Mesenchymal stem cell (in vitro differentiated cells and primary cell): ENCODE measurements around the gene MCCC2.

Experiments used
- DNase-seq: peaks from one replicate; pipeline ENCODE4 v3.0.0-alpha.2; 2013
- H2AFZ ChIP-seq: one replicate; pipeline ENCODE4 v1.6.1; 2013; ENCODE audit warnings: low read depth, mild to moderate bottlenecking, control low read depth, inconsistent platforms, low read length, moderate library complexity
- H2AK5ac ChIP-seq: 2 replicates; pipeline ENCODE4 v1.6.1; 2013; ENCODE audit warnings: low read length, moderate library complexity, mild to moderate bottlenecking, inconsistent platforms; ENCODE audit not compliant: severe bottlenecking
- H2BK120ac ChIP-seq: one replicate; pipeline ENCODE4 v1.6.1; 2013; ENCODE audit warnings: low read depth, mild to moderate bottlenecking, inconsistent platforms, low read length, moderate library complexity
- H2BK12ac ChIP-seq, 2 experiments: one replicate each; pipeline ENCODE4 v1.6.1; 2013; ENCODE audit warnings: inconsistent platforms in 2 of 2, low read length in 2 of 2, mild to moderate bottlenecking in 2 of 2, moderate library complexity in 2 of 2, control low read depth in 1 of 2
- H2BK15ac ChIP-seq: one replicate; pipeline ENCODE4 v1.6.1; 2013; ENCODE audit warnings: mild to moderate bottlenecking, low read depth, inconsistent platforms; ENCODE audit not compliant: poor library complexity, severe bottlenecking
- H2BK5ac ChIP-seq: 2 replicates; pipeline ENCODE4 v1.6.1; 2013; ENCODE audit warnings: low read depth, mild to moderate bottlenecking, low read length, control low read depth, inconsistent platforms; ENCODE audit not compliant: poor library complexity, severe bottlenecking
- H3K14ac ChIP-seq, 2 experiments: one replicate each; pipeline ENCODE4 v1.6.1; 2013; ENCODE audit warnings: inconsistent platforms in 2 of 2, low read length in 2 of 2, control low read depth in 1 of 2, mild to moderate bottlenecking in 1 of 2, moderate library complexity in 1 of 2
- H3K18ac ChIP-seq, 2 experiments: one replicate each; pipeline ENCODE4 v1.6.1; 2013; ENCODE audit warnings: inconsistent platforms in 2 of 2, low read length in 2 of 2, control low read depth in 1 of 2, low read depth in 1 of 2, mild to moderate bottlenecking in 1 of 2
- H3K23ac ChIP-seq, 2 experiments: one replicate each; pipeline ENCODE4 v1.6.1; 2013; ENCODE audit warnings: inconsistent platforms in 2 of 2, low read length in 2 of 2, mild to moderate bottlenecking in 2 of 2, moderate library complexity in 2 of 2, control low read depth in 1 of 2
- H3K27ac ChIP-seq: 2 replicates; pipeline ENCODE4 v1.5.1; 2013; ENCODE audit warnings: mild to moderate bottlenecking, moderate library complexity, low read length, control low read depth, inconsistent platforms; ENCODE audit not compliant: poor library complexity, severe bottlenecking
- H3K27me3 ChIP-seq, 2 experiments: 2 replicates each; pipeline versions ENCODE4 v1.6.1 to v1.7.0; 2013; ENCODE audit warnings: low read length in 2 of 2, mild to moderate bottlenecking in 2 of 2, moderate library complexity in 2 of 2, control low read depth in 1 of 2, inconsistent platforms in 1 of 2; ENCODE audit not compliant: control insufficient read depth in 1 of 2, insufficient read depth in 1 of 2
- H3K36me3 ChIP-seq, 2 experiments: 2 replicates each; pipeline versions ENCODE4 v1.6.1 to v1.7.0; 2013; ENCODE audit warnings: low read length in 2 of 2, control low read depth in 1 of 2, inconsistent platforms in 1 of 2, low read depth in 1 of 2, mild to moderate bottlenecking in 1 of 2; ENCODE audit not compliant: insufficient read depth in 2 of 2, control insufficient read depth in 1 of 2
- H3K4ac ChIP-seq, 2 experiments: one replicate each; pipeline ENCODE4 v1.6.1; 2013; ENCODE audit warnings: inconsistent platforms in 2 of 2, low read length in 2 of 2, mild to moderate bottlenecking in 2 of 2, moderate library complexity in 2 of 2, control low read depth in 1 of 2, low read depth in 1 of 2
- H3K4me1 ChIP-seq: 2 replicates; pipeline ENCODE4 v1.6.1; 2013; ENCODE audit warnings: low read depth, low read length, control low read depth; ENCODE audit not compliant: control insufficient read depth, insufficient read depth
- H3K4me2 ChIP-seq: 2 replicates; pipeline ENCODE4 v1.6.1; 2013; ENCODE audit warnings: low read length, mild to moderate bottlenecking, inconsistent platforms; ENCODE audit not compliant: poor library complexity, severe bottlenecking
- H3K4me3 ChIP-seq, 2 experiments: 2 replicates each; pipeline versions ENCODE4 v1.5.1 to v1.7.0; 2013; ENCODE audit warnings: low read length in 2 of 2, mild to moderate bottlenecking in 2 of 2, control low read depth in 1 of 2, low read depth in 1 of 2; ENCODE audit not compliant: insufficient read depth in 1 of 2
- H3K79me1 ChIP-seq: replicated peaks from 2 replicates; pipeline ENCODE4 v1.6.1; 2013; ENCODE audit warnings: mild to moderate bottlenecking, control low read depth, low read length, inconsistent platforms; ENCODE audit not compliant: poor library complexity, severe bottlenecking
- H3K9ac ChIP-seq: 2 replicates; pipeline ENCODE4 v1.7.0; 2013; ENCODE audit warnings: mild to moderate bottlenecking, low read length, moderate library complexity
- H3K9me3 ChIP-seq: 2 replicates; pipeline ENCODE4 v1.7.0; 2013; ENCODE audit warnings: mild to moderate bottlenecking, low read length; ENCODE audit not compliant: control insufficient read depth
- H4K8ac ChIP-seq: one replicate; pipeline ENCODE4 v1.6.1; 2013; ENCODE audit warnings: inconsistent platforms, mild to moderate bottlenecking, low read length, moderate library complexity
- H4K91ac ChIP-seq: one replicate; pipeline ENCODE4 v1.6.1; 2013; ENCODE audit warnings: mild to moderate bottlenecking, low read length, inconsistent platforms
- WGBS: methylation state at CpG from one replicate; pipeline ENCODE4 v1.1.7; 2013; ENCODE audit warnings: mixed read lengths; 5-methylcytosine and 5-hydroxymethylcytosine counted together

The MCCC2 gene

GRCh38 chr5:71587766-71588532, 809 bp downstream of the MCCC2 start:
- Histone ChIP-seq H2AFZ (no peak overlapping the region), H3K23ac (no peak overlapping the region), H3K79me1 (peaks cover 19% of the 10 kb centered on the region), H3K9me3 (no peaks in the 10 kb centered on the region), H2BK12ac (no peak overlapping the region), H3K9ac (peak overlapping the region; percentile 92), H3K4me3 (peak overlapping the region; percentile 85 to 92), H2BK15ac (no peak overlapping the region), H2BK5ac (no peak overlapping the region), H3K27me3 (no peaks in the 10 kb centered on the region), H3K4ac (peak overlapping the region in 1 of 2 experiments; percentile 84), H4K91ac (no peak overlapping the region), H4K8ac (peak overlapping the region; percentile 35), H2AK5ac (no peak overlapping the region), H3K18ac (no peak overlapping the region), H3K4me1 (no peaks in the 10 kb centered on the region), H3K4me2 (peak overlapping the region; percentile 78), H3K27ac (peak overlapping the region; percentile 48), H3K14ac (no peak overlapping the region), H2BK120ac (no peak overlapping the region), H3K36me3 (no peaks in the 10 kb centered on the region)
- DNase-seq: no peak
- WGBS: 66% methylated on average over 16 of the region's 19 CpGs

GRCh38 chr5:71588533-71588885, 1.4 kb downstream of the MCCC2 start:
- Histone ChIP-seq H2AK5ac (no peak overlapping the region), H4K91ac (no peak overlapping the region), H2BK5ac (no peak overlapping the region), H2BK12ac (no peak overlapping the region), H3K18ac (no peak overlapping the region), H3K27me3 (no peaks in the 10 kb centered on the region), H3K27ac (no peak overlapping the region), H3K79me1 (peaks cover 19% of the 10 kb centered on the region), H2BK15ac (no peak overlapping the region), H3K9me3 (no peaks in the 10 kb centered on the region), H3K4me2 (no peak overlapping the region), H3K9ac (no peak overlapping the region), H3K4me1 (no peaks in the 10 kb centered on the region), H3K4ac (no peak overlapping the region), H2AFZ (no peak overlapping the region), H2BK120ac (no peak overlapping the region), H3K23ac (no peak overlapping the region), H4K8ac (no peak overlapping the region), H3K14ac (no peak overlapping the region), H3K4me3 (peak overlapping the region in 1 of 2 experiments; percentile 85), H3K36me3 (no peaks in the 10 kb centered on the region)
- over 99% methylated on average over 2 of the region's 2 CpGs for WGBS
- no peak for DNase-seq

GRCh38 chr5:71589903-71590302, 2.8 kb downstream of the MCCC2 start:
- Histone ChIP-seq H3K23ac (no peak overlapping the region), H3K27me3 (no peaks in the 10 kb centered on the region), H3K4me2 (no peak overlapping the region), H2BK5ac (no peak overlapping the region), H2AK5ac (no peak overlapping the region), H3K4ac (no peak overlapping the region), H3K14ac (no peak overlapping the region), H3K36me3 (peaks cover 0 to 4% of the 10 kb centered on the region in 2 experiments), H4K91ac (no peak overlapping the region), H3K18ac (no peak overlapping the region), H2BK12ac (no peak overlapping the region), H3K27ac (no peak overlapping the region), H3K9me3 (no peaks in the 10 kb centered on the region), H3K9ac (no peak overlapping the region), H2BK15ac (no peak overlapping the region), H3K4me1 (no peaks in the 10 kb centered on the region), H3K79me1 (peaks cover 25% of the 10 kb centered on the region), H4K8ac (no peak overlapping the region), H2AFZ (no peak overlapping the region), H3K4me3 (no peak overlapping the region), H2BK120ac (no peak overlapping the region)
- 69% methylated on average over 1 of the region's 2 CpGs for WGBS
- DNase-seq: no peak

- Histone ChIP-seq H3K27ac (no peak overlapping the region), H2AFZ (no peak overlapping the region), H3K79me1 (peaks cover 28% of the 10 kb centered on the region), H3K27me3 (no peaks in the 10 kb centered on the region), H4K91ac (no peak overlapping the region), H2AK5ac (no peak overlapping the region), H3K4ac (no peak overlapping the region), H2BK15ac (no peak overlapping the region), H3K36me3 (peaks cover 2 to 4% of the 10 kb centered on the region in 2 experiments), H3K14ac (no peak overlapping the region), H2BK5ac (no peak overlapping the region), H3K4me2 (no peak overlapping the region), H3K18ac (no peak overlapping the region), H2BK12ac (no peak overlapping the region), H3K23ac (no peak overlapping the region), H3K4me3 (no peak overlapping the region), H2BK120ac (no peak overlapping the region), H3K9ac (no peak overlapping the region), H3K9me3 (no peaks in the 10 kb centered on the region), H4K8ac (no peak overlapping the region), H3K4me1 (no peaks in the 10 kb centered on the region)
- DNase-seq: no peak
Measured at GRCh38 chr5:71591100-71591499, 4.0 kb downstream of the MCCC2 start.
